Measurements from ENCODE around the gene RABGAP1L. TPM values are rescaled to one million over a fixed set of nuclear protein-coding genes. Genes with fewer than 3 reads are reported as not detected.
"Not testable (repeated sequence)": the region's sequence is repeated elsewhere in the genome, so short reads cannot be mapped to it uniquely, and the experiment has no call there.

RABGAP1L gene
- total and polyA plus RNA-seq, 2 of the 4 experiments (the other 2 are of a cell fraction) = 7.9 to 26.7 TPM

DNA sequence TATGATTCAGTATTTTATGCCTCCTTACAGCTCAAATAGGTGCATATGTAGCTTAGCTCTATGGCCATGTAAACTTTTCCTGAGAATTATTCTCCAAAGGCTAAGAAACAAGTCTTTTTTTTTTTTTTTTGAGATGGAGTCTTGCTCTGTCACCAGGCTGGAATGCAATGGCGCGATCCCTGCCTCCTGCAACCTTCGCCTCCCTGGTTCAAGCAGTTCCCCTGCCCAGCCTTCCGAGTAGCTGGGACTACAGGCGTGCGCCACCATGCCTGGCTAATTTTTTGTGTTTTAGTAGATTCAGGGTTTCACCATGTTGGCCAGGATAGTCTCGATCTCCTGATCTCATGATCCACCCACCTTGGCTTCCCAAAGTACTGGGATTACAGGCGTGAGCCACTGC, 657.3 kb downstream of the RABGAP1L start:
- H3K4me1 ChIP-seq (ENCODE audit: control insufficient read depth, insufficient read depth, low read length); H3K4me2 ChIP-seq (ENCODE audit: low read depth, low read length); in situ Hi-C loops (cut with MboI; ENCODE audit: low sequenced_read_pairs); H2BK120ac ChIP-seq (ENCODE audit: low read depth, low read length); H4K91ac ChIP-seq (ENCODE audit: insufficient read depth, low read depth, low read length); H3K4ac ChIP-seq (ENCODE audit: low read depth, low read length); H3K4me3 ChIP-seq (ENCODE audit: insufficient read depth, low read depth, low read length); ATAC-seq (ENCODE audit: low read depth); H2AFZ ChIP-seq (replicated peaks; ENCODE audit: low read length, poor library complexity); H2BK5ac ChIP-seq (ENCODE audit: low read depth, low read length, poor library complexity, severe bottlenecking); H3K23ac ChIP-seq (ENCODE audit: low read depth, low read length); H2BK20ac ChIP-seq (ENCODE audit: low read depth, low read length); H3K14ac ChIP-seq (replicated peaks; ENCODE audit: low read depth, low read length); BruUV-seq (replicated peaks); intact Hi-C loops (cut with micrococcal nuclease); H4K8ac ChIP-seq (ENCODE audit: low read depth in 2 of 2, low read length in 2 of 2); H3K36me3 ChIP-seq (ENCODE audit: control insufficient read depth, insufficient read depth, low read length); POLR2A ChIA-PET (ENCODE audit: unreplicated experiment); H2AK9ac ChIP-seq (replicated peaks; ENCODE audit: low read depth, low read length, poor library complexity); H3K27me3 ChIP-seq (ENCODE audit: control insufficient read depth, insufficient read depth, low read length); H3K79me1 ChIP-seq (ENCODE audit: low read depth in 1 of 2, low read length in 2 of 2); H2AK5ac ChIP-seq (ENCODE audit: low read depth, low read length); H3K9me1 ChIP-seq (ENCODE audit: insufficient read depth, low read length); H2BK15ac ChIP-seq (ENCODE audit: low read depth, low read length); DNase-seq; dilution Hi-C loops (cut with HindIII; ENCODE audit: low sequenced_read_pairs, unreplicated experiment); H3K9ac ChIP-seq (ENCODE audit: low read depth, low read length); H3K27ac ChIP-seq (ENCODE audit: insufficient read depth, low read length); H3K18ac ChIP-seq (ENCODE audit: low read depth, low read length); H4K20me1 ChIP-seq (ENCODE audit: insufficient read depth, low read length); H3K56ac ChIP-seq (ENCODE audit: extremely low read depth, insufficient read depth, low read length); H4K5ac ChIP-seq (ENCODE audit: low read depth, low read length); H3K9me3 ChIP-seq (ENCODE audit: control insufficient read depth, insufficient read depth, low read length): not testable (repeated sequence)
- CTCF ChIA-PET = interaction anchor here (1.0 kb wide), 1 partner anchor 9 kb away, joined by 6 read pairs; no protein-coding TSS in a partner anchor
- WGBS, 2 experiments (ENCODE audit: extremely low coverage in 2 of 2, insufficient read length in 1 of 2) = no CpG with 5 or more reads among the region's 8 CpGs
